Fibroblast of skin of right quadriceps (primary cell): ENCODE results near the gene TMX2.
A peak's percentile ranks its signal among the peaks of the same experiment; 100 is the strongest.
"Not testable (repeated sequence)": the region's sequence is repeated elsewhere in the genome, so short reads cannot be mapped to it uniquely, and the experiment has no call there.

ENCODE experiments used
- DNase-seq: peaks from one replicate; pipeline ENCODE4 v3.0.0-alpha.2; 2013

The TMX2 gene

GRCh38 chr11:57712256-57713150 lies at the start of gene TMX2:
TSS of gene TMX2 (plus strand) at chr11:57712593. CDS start at chr11:57712619, 26 bp downstream.
- DNase-seq = peak; percentile 99

DNA sequence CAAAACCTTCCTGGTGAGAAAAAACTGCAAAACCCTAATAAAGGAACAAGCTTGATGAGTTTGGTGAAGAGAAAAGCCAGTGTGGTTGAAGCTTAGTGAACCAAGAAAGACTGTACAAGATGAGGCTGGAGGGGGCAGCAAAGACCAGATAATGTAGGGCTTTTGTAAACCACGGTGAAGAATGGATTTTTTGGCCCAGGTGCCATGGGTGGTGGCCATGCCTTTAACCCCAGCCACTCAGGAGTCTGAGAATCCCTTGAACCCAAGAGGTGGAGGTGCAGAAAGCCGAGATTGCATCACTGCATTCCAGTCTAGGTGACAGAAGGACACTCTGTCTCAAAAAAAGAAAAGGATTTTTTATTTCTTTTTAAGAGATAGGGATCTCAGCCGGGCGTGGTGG lies 49.5 kb upstream of the TMX2 start:
- no peak for DNase-seq

DNA sequence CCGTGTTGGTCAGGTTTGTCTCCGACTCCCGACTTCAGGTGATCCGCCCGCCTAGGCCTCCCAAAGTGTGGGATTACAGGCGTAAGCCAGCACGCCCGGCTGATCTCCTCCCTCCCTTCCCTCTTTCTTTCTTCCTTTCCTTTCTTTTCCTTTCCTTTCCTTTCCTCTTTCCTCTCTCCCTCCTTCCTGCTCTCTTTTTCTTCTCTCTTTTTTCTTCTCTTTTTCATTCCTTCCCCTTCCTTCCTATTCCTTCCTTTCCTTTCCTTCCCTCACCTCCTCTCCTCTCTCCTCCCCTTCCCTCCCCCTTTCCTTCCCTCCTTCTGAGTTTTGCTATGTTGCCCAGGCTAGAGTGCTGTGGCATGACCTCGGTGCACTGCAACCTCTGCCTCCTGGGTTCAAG lies 48.4 kb upstream of the TMX2 start:
- DNase-seq = no peak

DNA sequence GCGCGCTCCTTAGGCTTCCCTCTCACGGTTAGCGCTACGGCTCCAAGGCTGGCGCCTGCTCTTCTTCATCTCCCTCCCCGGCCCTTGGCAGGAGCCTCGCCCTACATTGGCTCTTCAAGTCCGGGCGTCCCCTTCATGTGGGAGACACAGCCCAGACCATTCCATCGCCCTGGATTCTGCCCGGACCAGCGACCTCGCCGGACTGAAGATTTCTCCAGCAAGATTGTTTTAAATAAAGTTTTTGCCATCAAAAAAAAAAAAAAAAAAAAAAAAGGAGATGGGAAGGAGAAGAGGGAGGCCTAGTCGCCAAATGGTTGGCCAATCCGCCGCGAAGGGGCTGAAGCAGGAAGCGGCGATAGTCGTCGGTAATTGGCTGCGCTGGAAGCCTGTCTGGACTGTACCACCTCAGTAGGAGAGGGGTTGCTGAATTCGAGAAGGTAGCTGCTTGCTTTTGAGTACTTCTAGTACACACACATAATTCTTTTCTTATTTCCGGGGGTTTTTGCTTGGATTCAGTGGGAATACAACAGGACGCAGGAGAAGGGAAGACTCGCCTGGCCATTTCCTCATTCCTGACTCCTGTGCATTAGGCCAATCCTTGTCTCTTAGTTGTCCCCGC lies 45.2 kb upstream of the TMX2 start:
- peak; percentile 99 for DNase-seq

- peak; percentile 100 for DNase-seq
Measured at GRCh38 chr11:57667736-57668433, 44.5 kb upstream of the TMX2 start, which contains the start of gene ZDHHC5. TSS of gene ZDHHC5 (plus strand) at chr11:57668114. CDS start at chr11:57673091, 4,977 bp downstream.

DNA sequence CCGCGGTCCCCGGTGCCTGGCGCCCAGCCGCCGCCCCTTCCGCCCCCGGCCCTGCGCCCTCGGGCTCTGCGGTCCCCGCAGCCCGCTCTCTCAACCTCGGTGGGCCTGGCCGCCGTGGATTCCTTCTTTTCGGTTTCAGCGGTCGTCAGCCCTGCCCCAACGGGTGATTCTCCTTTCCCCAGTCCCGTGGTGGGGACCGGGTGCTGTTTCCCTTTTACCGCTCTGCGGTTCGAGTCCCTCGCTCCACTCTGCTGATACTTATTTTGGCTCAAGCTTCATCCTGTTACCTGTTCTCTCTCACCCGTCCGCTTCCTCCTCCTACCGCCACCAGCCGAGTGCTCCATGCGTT lies 44.0 kb upstream of the TMX2 start:
- DNase-seq = no peak

GRCh38 chr11:57674251-57674650 lies 38.1 kb upstream of the TMX2 start:
- no peak for DNase-seq

GRCh38 chr11:57675176-57675941 lies 37.0 kb upstream of the TMX2 start:
- DNase-seq = no peak

DNA sequence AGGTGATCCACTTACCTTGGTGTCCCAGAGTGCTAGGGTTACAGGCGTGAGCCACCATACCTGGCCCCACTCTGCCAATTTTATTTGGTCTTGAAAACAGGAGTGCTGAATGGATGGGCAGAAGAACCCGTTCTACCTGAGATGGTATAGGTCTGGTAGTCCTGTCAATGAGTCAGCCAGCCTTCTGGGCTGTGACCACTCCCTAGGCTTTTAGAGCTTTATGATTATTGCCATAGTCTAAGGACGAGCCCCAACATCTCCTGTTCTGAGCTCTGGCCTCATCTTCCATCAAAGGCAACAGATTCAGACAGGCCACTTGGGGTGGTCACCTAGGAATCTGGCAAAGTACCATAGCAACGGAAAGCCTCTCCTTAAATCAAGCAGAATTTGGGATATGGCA lies 33.0 kb upstream of the TMX2 start:
- no peak for DNase-seq

- no peak for DNase-seq
Measured at GRCh38 chr11:57680552-57680874, 31.9 kb upstream of the TMX2 start.

DNA sequence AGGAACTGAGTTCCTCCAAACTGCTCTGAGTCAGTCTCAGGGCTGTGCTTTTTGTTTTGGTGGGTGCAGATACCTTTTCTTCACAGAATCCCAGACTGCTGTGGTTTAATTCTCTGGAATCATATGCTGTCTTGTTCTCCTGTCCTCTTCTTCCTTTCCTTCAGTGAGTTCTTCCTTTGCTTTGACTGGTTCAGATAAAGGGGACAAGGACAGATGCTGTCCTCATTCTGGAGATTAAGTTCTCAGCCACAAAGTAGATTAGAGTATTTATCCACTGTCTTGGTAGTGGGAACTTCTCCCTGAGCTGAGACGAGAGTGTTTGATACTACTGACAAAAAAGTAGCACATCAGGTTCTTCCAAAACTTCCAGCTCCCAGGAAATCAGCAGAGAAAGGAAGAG lies 31.2 kb upstream of the TMX2 start:
- DNase-seq = no peak

GRCh38 chr11:57690474-57690873 lies 21.9 kb upstream of the TMX2 start:
- DNase-seq = not testable (repeated sequence)

DNA sequence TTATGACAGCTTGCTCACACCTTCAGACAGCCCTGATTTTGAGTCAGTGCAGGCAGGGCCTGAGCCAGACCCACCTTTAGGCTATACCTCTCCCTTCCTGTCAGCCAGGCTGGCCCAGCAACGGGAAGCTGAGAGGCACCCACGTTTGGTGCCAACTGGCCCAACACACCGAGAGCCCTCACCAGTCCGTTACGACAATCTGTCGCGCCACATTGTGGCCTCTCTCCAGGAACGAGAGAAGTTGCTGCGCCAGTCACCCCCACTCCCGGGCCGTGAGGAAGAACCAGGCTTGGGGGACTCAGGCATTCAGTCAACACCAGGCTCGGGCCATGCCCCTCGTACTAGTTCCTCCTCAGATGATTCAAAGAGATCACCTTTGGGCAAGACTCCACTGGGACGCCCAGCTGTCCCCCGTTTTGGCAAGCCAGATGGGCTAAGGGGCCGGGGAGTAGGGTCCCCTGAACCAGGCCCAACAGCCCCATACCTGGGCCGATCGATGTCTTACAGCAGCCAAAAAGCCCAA lies 13.5 kb upstream of the TMX2 start:
- no peak for DNase-seq

DNA sequence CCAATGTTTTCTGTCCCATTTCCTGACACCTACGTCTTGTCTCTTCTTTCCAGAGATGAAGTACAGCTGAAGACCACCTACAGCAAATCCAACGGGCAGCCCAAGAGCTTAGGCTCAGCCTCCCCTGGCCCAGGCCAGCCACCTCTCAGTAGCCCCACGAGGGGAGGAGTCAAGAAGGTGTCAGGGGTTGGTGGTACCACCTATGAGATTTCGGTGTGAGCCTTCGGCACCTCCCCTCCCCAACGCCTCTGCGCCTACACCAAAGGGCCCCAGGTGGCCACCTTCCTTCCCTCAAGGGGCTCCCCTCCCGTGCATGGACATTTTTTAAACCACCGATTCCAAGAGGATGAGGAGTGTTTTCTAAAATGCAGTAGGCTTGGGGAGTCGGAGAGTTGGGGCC lies 12.6 kb upstream of the TMX2 start:
- DNase-seq = no peak

GRCh38 chr11:57700425-57700824 lies 12.0 kb upstream of the TMX2 start:
- no peak for DNase-seq

DNA sequence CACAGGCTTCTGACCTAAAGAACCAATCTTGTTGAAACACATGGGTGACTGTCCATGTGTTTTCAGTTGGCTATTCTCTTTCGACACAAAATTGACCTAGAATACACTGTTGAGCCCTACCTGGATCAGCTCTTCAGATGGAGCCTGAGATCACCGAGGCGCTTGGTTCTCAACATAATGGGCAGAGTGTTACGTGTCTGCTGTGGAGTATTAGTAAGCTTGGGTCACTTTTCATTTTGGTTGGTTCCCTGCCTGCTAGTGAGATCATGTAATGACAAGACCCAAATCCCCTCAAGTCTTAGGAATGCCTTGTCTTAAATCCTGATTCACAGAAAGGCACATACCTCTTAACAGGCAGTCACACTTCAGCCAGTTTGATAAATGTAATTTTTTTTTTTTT lies 9.1 kb upstream of the TMX2 start:
- no peak for DNase-seq

DNA sequence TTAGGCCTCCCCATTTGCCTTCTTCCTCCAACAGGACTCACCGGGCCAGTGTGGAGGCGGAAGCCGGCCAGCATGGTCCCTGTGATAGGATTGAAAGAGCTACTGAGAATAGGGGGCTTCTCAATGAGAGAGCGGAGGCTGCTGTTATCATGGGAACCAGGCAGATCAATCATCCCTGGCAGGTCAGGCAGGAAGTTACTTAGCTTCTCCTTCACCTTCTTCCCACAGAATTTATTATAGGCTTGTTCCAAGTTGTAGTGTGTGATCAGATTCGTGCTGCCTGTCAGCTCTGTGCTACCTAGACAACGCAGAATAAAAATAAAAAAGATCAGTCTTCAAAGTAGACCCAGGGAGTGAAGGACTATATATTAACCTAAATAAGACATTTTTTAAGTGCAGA lies 7.5 kb upstream of the TMX2 start:
- no peak for DNase-seq

GRCh38 chr11:57705432-57705831 lies 7.0 kb upstream of the TMX2 start:
- not testable (repeated sequence) for DNase-seq

DNA sequence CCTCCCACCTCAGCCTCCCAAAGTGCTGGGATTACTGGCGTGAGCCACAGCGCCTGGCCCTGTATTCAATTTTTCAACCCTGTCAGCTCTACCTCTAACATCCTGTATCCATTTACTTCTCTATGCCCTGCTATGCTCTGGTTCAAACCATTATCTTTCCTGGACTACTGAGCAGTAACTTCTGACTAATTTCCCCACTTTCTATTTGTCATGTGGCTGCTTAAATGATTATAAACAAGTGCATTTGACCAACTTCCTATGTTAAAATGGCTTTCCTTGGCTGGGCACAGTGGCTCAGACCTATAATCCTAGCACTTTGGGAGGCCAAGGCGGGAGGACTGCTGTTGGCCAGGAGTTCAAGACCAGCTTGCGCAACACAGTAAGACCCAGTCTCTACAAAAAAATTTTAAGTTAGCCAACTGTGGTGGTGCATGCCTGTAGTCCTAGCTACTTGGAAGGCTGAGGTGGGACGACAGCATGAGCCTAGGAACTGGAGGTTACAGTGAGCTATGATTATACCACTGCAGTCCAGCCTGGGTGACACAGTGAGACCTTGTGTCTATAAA lies 2.5 kb upstream of the TMX2 start:
- DNase-seq = no peak

GRCh38 chr11:57711414-57712255 lies 758 bp upstream of the TMX2 start, which contains the start of gene MED19:
TSS of gene MED19 (minus strand) at chr11:57712215. CDS start at chr11:57712179, 36 bp downstream.
- peak; percentile 64 for DNase-seq

DNA sequence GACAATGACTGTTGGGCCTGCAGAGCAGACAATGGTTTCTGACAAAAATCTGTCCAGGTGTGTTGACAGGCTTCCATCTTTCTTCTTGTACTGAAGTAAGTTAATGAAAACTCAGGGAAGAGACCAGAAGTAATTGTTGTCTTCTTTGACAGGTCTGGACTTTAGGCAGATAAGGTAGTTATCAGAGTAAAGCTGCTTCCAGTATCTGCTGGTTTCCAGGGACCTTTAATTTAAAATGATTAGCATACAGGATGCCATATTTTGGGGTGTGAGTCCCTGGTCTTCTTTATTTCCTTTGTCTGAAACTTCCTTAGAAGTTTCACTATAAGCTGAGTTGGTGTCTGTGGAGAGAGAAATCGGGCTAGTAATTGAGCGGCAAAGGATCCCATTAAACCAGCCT lies 1.4 kb downstream of the TMX2 start:
- DNase-seq = no peak
